Fibroblast of mammary gland (primary cell): Measurements from ENCODE around the gene GATAD2A.
A peak's percentile ranks its signal among the peaks of the same experiment; 100 is the strongest.

ENCODE experiments used
- DNase-seq: peaks from one replicate; pipeline ENCODE4 v3.0.0-alpha.2; 2010; ENCODE audit warnings: low read depth
- H3K4me3 ChIP-seq: 2 replicates; pipeline ENCODE4 v1.5.1; 2011; ENCODE audit warnings: low read depth, mild to moderate bottlenecking, low read length, moderate library complexity; ENCODE audit not compliant: control insufficient read depth
- TF ChIP-seq, protein P1 (sequence below): conservative IDR thresholded peaks from 2 replicates; pipeline ENCODE4 v1.5.1; 2011; ENCODE audit warnings: low read depth, low read length, inconsistent platforms; ENCODE audit not compliant: control insufficient read depth, insufficient read depth

GATAD2A gene

DNA sequence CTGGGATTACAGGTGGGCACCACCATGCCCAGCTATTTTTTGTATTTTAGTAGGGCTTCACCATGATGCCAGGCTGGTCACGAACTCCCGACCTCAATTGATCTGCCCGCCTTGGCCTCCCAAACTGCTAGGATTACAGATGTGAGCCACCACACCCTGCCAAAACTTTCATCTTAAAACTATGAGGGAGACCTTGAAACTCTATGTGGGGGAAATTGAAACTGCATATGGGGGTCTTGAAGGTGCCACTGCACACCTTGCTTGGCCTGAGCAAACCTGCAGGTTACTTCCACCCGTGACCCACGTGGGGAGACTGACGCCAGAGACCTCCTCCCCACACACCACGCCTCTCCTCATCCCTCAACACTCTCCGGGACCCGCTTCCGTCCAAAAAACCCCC, 148.2 kb downstream of the GATAD2A start:
- no peak for DNase-seq
- TF ChIP-seq, protein P1, sequence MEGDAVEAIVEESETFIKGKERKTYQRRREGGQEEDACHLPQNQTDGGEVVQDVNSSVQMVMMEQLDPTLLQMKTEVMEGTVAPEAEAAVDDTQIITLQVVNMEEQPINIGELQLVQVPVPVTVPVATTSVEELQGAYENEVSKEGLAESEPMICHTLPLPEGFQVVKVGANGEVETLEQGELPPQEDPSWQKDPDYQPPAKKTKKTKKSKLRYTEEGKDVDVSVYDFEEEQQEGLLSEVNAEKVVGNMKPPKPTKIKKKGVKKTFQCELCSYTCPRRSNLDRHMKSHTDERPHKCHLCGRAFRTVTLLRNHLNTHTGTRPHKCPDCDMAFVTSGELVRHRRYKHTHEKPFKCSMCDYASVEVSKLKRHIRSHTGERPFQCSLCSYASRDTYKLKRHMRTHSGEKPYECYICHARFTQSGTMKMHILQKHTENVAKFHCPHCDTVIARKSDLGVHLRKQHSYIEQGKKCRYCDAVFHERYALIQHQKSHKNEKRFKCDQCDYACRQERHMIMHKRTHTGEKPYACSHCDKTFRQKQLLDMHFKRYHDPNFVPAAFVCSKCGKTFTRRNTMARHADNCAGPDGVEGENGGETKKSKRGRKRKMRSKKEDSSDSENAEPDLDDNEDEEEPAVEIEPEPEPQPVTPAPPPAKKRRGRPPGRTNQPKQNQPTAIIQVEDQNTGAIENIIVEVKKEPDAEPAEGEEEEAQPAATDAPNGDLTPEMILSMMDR, result no peak
- no peak overlapping the region for H3K4me3 ChIP-seq

DNA sequence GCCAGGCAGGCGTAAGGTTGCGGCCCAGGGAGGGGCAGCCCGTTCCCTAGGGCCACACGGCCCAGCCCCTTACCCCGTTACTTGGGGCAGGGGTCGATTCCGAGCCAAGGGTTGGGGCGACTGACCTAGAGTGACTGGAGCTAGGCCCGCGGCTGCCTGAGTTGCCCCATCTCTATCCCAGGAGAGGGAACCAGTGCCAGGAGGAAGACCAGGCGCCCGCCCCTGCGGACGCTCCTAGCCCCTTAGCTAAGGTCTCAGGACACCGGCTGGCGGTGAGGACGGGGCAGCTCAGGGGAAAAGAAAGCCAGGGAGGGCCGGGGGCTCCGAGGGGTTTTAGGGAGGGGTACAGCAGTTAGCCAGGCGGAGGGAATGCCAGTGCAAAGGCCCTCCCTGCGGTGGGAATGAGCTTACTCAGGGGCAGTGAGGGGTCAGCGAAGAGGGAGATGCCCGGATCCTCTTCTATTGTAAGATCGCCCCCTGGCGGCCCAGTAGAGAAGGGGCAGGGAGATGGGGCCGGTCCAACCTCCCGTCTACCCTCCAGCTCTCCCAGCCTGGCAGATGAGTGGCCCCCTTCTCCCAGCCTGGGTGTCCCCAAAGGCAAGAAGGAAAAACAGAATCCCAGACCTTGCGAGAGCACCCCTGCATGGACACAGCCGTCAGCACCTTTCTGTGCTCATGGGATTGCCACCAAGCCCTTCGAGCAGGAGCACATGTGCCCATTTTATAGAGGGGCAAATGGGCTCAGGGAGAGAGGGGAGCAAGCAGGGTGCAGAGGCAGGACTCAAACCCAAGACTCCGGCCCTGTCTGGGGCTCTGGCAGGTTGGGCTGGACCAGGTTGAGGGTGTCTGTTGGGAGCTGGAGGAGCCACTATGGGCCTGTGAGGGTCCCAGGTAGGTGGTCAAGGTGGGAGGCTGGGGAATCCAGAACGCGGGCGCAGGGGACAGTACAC, 148.9 kb downstream of the GATAD2A start:
- TF ChIP-seq, protein P1, result peak; percentile 70
- H3K4me3 ChIP-seq, result no peak overlapping the region
- DNase-seq, result peak; percentile 48

DNA sequence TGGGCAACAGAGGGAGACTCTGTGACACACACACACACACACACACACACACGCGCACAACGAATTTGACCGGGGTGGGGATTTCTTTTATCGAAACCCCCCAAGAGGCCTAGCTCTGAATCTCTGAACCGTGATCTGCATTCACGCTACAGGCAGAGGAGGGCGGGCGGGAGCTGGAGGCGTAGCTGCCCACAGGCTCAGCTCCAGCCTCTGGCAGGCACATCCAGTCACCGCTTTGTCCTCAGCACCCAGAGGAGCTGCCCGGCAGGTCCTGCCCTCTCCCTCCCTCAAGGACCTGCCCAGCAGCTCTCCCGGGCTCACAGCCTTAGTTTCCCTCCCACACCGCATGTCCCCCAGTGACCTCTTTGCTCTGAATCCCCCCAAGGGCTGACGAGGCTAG, 152.6 kb downstream of the GATAD2A start:
- DNase-seq, result no peak
- no peak overlapping the region for H3K4me3 ChIP-seq
- TF ChIP-seq, protein P1, result no peak
